Superior temporal gyrus (tissue), 1 donor: Measurements from ENCODE around the gene OMP.
"Not testable (repeated sequence)": the region's sequence is repeated elsewhere in the genome, so short reads cannot be mapped to it uniquely, and the experiment has no call there.

ENCODE experiments used
- DNase-seq: peaks from one replicate; pipeline ENCODE4 v3.0.0-alpha.2; 2016; ENCODE audit errors: extremely low spot score

OMP gene

DNA sequence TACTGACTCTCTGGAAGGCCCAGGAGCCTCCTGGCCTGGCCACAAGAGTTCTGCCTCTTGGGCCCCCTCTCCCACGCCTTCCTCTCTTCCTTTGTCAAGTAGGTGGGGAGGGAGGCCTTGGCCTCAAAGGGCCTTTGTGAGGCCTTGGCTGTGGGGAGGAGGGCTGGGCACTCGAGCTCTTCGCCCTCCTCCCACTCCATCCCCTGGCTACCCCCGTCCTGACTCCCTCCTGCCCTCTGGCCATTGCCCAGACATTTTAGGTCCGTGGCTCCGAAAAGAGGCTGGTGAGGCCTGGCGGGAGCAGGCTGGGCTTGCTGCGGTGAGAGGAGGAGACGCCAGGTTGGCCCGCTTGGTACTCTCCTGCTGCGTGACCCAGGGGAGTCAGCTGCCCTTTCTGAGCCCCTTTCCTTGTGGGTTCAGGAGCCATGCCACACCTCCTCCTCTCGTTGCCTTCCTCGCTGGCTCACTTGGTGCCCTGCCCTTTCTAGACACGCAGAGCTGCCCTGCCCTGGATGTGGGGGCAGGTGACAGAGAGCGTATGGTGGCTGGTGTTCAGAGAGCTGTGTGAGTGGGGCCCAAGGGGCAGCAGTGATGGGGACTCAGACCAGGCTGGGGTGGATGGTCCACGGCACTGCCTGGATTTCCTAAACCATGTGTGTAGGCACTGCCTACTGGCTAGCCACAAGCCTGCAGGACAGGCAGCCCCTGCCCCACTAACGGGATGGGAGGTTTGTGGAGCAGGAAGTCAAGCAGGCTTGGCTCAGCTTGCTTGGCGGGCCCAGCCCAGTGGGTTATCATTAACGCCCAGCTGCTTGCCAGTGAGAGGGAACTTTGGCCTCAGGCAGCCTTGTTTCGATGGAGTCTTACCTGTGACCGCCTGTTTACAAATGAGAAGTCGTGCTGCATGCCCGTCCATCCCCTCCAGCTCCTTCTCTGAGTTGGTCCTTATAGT lies 15.8 kb upstream of the OMP start:
- no peak for DNase-seq

DNA sequence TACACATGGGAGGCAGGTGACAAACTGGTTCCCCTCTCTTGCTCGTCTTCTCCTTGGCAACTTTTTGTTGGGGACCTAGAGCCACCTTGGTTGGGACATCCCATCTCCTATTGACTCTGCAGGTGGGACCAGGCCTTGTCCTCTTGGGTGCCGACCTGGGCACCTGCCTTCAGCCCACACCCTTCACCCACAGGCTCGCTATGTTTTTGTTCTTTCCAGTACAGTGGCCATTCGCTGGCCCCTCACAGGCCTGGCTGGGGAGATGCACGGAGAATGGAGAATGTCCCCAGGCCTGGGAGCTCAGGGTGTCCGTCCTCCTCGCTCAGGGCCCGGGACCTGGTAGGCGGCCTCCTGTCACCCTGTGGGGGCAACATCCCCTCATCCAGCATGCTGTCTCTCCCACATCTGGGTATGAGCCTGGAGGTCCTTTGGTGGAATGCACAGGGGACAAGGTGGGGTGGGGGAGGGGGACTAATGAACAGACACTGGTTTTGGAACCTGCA lies 14.9 kb upstream of the OMP start:
- DNase-seq = no peak

DNA sequence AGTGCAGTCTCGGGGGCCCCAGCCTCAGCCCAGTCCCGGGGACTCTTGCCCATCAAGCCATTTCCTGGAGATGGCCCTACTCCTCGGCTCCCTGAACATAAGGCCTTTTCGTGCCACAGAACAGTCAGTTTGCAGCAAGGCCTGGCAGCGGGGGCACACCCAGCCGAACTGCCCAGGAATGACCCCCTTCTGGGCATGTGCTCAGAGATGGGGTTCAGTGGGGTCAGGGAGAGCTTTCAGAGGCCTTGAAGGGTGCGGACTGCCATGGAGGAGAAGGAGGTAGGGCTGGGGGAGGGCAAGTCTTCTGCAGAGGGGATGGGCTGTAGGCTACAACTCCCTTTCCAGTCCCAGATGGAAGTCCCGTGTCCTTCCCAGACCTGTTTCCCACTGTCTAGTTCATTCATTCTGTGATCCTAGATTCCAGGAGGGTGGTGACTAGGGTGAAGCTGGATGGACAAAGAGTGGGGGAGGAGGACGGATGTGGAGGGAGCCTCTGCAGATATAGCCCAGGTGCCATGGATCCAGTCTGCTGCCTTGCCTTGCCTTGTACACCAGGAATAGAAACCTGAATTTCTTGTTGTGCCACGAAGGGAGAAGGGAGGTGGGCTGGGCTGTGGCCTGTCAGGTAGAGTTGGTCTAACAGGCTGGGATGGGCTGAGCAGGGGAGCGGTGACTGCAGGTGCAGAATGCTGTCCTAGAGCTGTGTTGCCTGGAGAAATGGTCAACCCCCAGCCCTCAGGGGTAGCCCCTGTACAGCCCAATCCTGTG lies 14.2 kb upstream of the OMP start:
- no peak for DNase-seq

DNA sequence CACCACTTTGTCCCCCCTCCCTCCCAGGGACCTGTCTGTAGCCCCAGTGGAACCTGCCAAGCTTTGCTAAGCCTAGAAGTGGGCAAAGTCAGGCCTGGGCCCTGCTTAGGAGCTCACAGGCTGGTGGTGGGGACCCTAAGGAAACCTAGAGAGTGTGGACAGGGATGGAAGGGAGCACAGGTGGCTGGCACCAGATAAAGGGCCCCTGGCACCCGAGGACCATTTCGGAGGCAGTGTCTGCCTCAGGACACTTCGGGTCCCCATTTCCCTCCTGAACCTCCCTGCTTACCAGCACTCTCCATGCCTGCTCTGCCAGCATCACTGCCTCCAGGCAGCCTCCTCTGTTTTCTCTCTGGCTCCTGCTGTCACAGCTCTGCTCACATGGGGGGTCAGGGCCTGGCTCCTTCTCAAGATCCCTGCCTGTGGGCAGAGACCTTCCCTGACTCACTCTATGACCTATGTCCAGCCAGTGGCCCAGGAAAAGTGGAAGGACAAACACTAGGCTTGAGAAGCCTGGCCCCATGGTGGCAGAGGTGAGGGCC lies 13.6 kb upstream of the OMP start:
- DNase-seq = no peak

DNA sequence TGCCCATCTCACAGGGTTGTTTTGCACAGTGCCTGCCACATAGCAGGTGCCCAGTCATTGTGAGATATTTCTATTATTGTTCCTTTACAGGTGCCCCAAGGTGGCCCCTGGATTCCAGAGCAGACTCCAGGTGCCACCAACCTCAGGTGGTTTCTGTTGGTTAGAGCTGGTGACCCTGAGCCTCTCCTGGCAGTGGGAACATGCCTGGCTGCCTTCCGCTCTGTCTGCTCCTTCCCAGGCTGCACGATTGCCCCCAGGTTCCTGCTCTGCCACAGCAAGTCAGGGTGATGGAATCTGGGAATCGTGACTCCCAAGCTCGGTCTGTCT lies 12.6 kb upstream of the OMP start:
- DNase-seq = no peak

DNA sequence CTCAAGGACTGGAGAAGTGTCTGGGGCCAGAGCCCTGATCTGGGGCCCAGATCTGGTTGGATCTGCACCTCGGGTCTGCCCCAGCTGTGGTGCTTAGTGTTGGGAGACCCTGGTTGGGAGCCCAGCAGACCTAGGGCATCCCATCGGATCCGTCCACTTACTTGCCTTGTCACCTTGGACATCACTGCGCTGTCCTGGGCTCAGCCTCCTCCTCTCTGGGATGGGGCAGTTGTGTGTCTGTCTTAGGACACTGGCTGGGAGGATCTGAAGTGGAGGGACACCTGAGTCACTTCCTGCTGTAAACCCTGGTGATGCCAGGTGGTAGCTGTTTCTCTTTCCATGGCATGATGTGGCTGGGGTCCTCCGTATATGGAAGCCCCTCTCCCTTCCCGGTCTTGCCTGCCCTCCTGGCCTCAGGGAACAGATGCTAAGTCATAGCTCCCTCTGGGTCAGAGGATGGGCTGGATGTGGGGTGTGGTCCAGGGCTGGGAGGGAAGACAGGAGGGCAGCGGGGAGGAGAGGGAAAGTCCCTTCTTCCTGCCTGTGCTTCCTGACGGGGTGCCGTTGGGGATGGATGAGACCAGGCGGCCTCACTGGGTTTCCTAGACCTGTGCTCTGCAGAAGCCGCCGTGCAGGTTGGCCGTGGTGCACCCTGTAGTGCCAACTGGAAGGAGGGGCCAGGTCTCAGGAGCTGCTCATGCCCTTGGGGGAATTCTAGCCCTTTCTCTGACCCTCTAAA lies 12.1 kb upstream of the OMP start:
- DNase-seq = no peak

DNA sequence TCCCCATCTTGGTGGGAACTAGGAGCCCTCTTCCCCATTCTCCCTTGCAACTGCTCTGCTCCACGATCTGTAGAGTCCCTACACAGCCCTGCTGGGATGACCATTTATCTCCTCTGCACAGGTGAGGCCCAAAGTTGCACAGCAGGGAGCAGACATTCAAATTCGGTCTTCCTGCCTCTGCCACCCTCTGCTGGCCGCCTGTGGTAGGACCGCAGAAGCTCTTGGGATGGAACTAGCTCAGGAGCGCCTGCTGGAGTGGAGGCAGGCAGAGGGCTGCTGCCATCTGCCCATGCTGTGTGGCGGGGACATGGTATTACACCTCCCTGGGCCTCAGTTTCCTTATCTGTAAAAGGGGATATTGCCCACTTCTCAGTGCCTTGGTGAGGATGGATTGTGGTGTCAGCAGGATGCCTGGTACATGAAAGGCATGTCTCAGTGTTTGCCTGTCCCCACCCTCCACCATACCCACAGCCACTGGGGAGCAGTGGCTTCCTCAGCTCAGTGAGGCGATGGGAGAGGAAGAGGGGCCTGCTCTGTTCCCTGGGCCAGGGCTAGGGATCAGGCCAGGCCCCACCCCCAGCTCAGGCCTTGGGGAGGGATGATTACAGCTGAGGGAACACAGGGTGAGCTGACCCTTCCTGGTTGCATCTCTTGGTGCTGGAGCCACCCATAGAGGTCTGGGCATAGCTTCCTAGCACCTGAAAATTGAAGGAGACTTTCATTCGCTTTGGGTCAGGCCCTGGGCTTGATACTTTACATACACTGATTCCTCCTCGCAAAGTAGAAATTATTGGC lies 11.3 kb upstream of the OMP start:
- peak; percentile 82 for DNase-seq

DNA sequence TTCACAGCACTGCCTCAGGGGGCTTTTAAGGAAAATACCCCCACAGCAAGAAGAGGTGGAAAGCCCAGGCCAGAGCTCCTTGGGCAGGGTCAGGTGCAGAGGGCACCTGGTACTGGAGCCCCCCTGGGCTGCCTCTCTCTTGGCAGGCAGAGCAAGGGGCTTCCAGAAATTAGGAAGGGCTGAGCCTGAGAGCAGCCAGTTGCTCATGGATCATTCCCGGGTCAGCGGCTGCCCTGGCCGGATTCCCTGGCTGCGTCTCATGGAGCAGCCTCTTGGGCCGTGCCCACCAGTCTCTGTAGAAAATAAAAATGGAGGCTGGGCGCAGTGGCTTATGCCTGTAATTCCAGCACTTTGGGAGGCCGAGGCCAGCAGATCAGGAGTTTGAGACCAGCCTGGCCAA lies 10.3 kb upstream of the OMP start:
- DNase-seq = no peak

DNA sequence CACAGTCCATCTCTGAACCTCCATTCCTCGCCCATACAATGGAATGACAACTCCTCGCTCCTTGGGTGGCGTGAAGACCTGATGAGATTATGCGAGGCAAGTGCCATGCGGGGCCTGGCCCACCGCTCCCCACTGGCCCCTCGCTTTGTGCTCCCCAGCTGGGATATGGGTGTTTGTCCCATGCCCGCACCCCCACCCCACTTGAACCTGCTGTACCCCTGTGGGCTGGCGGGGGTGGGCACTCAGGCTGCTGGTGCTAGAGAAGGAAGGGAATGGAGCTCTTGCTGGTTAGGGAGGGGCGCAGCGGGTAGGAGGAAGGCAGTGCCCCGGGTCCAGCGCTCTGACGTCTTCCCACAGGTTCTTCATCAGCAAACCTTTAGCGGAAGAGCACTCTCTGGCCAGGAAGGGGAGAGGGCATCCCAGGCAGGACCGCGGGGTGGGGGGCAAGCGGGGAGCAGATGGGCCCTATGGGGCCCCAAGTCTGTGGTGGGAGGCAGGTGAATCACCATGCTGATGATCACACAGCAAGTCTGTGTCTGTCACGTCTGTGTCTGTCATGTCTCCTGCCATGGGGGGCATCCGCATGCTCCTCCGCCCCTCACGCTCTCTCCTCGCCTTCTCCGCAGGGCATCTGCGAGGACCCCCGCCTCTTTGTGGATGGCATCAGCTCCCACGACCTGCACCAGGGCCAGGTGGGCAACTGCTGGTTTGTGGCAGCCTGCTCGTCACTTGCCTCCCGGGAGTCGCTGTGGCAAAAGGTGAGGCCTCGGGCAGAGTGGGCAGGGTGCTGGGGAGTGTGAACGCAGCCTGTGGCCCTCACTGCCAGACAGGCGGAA lies 9.4 kb upstream of the OMP start:
- DNase-seq = no peak

DNA sequence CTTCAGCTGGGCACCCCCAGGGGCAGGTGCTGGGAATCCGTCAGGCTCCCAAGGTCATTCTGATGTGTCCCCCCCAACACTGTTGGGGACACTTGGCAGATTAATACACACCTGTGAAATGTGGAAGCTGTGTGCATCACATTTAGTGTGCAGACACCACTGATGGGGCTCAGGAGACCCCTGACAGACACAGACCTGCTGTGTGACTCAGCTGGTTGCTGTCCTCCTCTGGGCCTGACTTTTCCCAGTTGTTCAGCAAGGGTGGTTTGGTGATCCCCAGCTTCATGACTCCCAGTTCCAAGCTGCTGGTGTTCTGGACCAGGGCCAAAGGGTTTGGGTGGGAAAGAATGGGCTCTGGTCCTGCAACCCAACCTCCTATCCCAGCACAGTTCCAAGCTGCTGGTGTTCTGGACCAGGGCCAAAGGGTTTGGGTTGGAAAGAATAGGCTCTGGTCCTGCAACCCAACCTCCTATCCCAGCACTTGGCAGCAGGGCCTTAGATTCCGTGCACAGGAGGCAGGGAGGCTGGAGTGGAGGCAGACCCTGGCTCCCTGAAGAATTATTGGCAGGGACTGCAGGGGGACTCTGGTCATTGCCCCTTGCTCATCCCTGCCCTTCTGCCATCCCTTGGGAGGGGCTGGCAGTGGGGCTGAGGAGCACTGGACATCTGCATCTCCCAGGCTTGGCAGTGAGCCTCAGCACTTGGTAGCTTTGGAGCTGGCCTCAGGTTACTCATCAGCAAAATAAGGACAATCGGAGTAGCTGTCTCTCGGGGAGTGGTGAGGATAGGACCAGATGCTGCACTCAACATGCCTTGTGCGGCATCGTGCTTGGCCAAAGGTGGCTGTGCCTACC lies 8.4 kb upstream of the OMP start:
- DNase-seq = no peak

DNA sequence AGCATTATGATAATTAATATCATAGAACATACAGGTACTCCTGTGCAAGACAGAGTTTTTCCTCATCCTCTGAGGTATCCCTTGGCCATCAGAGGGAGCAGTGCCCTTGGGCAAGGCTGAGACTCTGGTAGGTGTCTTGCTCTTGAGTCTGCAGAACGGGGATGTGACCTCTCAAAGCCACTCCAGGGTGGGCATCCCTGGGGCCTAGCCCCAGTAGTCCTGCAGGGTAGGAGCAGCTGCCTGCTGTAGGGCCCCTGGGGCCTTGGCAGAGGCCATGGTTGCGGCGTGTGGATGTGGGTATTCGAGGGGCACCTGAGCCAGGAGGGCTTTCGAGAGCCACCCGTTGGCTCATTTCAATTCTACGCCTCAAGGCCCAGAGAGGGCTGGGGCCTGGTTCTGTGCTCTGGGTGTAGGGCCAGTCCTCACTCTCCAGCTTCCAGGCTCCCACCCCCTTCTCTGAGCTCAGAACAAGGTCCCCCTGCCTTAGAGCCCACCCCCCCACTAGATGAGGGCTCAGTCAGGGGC lies 7.7 kb upstream of the OMP start:
- no peak for DNase-seq

DNA sequence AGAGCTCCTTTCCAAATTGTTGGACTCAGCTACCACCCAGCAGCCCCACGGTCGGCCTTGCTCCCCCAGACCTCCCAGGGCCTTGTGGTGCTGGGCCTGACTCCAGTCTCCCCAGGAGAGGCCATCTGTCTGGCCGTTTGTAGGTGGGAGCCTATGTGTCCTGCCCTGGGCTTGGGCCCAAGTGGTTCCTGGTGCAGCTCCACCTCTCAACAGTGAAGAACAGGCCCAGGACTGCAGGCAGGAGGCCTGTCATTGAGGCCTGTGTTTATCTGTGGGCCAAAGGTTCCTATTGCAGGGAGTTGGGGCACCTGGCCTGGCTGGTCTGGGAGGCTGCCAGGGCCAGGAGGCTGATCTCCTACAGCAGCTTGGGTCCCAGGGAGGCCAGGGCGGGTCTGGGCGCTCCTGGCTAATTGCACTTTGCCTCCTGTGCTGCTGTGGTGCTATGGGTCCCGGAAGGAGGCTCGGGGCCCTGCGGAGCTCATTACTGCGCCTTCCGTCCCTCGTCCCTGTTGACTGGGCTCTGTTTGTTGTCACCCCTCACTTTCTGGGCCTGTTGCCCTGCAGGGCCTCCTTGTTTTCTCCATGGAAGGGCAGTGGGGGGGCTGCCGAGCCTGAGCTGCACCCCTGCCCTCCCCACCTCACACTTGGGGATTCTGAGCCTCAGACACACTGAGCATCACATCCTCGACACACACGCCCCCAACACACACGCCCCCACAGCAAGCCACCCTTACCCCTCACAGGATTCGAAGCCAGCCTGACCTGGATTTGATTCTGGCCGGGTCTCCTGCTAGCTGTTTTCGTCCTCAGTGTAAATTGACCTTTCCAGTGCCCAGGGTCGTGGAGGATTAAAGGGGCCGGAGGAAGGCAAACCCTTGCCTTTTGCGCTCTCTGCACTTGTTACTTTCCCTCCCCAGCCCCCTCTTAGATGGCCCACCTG lies 6.8 kb upstream of the OMP start:
- no peak for DNase-seq

DNA sequence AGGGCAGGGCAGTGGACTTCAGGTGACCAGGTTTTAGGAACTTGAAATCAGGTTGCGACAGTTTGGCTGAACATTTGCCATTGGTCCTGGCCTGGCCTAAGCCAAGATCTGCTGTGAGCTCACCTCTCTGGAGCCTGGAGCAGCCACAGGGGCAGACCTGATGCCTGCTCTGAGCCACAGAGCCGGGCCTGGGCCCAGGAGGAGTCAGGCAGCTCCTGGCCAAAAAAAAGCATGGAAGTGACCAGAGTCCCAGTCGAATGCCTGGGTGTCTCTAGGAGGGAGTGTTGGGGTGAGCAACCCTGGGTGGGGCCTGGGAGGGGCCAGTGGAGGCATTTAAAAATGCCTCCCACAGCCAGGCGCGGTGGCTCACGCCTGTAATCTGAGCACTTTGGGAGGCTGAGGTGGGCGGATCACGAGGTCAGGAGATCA lies 6.0 kb upstream of the OMP start:
- no peak for DNase-seq

DNA sequence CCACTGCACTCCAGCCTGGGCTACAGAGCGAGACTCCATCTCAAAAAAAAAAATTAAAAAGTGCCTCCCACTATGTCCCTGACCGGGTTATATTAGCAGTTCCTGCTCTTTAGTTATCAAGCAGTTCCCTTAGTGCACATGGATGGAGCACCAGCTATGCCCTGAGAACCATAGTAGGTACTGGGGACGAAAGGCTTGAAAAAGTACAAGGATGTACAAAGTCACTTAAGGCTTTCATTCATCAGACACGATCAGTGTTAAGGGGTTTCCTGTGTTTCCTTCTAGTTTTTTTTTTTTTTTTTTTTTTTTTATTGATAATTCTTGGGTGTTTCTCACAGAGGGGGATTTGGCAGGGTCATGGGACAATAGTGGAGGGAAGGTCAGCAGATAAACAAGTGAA lies 5.5 kb upstream of the OMP start:
- not testable (repeated sequence) for DNase-seq

DNA sequence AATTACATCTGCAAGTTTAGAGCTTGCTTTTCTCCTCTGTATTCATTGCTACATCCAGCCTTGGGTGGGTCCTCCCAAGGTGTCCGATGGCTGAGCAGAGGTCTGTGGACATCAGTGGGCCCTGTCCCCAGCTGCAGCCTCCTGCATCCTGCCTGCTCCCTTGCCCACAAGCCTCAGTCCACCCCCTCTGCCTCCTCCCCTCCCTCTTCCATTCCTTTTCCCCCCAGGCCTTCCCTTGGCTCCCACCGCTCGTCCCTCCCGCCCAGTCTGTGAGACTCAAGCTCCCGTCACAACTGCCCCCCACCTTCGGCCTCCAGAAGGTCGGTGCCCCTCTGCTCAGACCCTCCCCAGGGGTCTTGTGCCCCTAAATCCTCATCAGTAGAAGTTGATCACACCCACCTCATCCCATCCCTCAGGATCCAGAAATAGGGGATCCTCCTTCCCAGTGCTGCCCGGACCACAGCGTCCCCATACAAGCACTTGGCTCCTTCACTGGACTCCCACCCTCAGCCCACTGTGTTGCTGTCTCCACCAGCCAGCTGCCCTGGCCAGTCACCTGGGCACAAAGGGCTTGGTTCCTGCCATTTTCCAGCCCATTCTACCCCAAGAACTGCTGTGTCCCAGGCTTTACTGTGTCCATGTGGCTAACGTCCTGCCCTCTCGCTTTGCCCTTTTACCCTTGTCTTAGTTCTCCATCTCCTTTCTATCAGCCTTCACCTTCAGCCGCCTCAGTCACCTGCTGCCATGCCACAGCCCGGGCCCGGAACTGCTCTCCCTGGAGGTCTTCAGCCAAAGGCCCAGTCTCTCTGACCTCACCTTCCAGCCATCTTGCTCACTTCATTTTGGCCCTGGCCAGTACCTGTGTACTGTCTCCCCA lies 2.2 kb upstream of the OMP start:
- DNase-seq = no peak

DNA sequence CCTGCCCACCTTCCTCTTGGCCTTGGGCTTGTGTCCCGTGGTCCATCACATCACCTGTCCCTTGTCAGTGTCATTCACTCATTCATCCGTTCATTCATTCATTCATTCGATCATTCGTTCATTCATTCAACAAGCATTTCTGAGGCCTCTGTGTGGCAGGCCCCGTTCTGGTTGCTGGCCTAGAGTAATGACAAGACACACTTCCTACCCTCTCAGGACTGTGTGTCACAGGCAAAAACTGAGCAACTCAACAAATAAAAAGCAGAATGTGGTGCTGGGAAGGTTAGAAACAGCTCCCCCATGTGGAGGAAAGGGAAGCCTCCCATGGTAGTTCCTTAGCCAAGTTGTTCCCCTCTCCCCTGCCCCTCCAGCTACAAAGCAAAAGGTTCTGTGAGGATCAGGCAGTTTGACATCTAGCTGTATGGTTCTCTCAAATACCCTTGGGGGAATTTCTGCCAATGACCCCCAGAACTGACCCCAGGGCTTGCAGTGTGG lies 1.6 kb upstream of the OMP start:
- DNase-seq = no peak

DNA sequence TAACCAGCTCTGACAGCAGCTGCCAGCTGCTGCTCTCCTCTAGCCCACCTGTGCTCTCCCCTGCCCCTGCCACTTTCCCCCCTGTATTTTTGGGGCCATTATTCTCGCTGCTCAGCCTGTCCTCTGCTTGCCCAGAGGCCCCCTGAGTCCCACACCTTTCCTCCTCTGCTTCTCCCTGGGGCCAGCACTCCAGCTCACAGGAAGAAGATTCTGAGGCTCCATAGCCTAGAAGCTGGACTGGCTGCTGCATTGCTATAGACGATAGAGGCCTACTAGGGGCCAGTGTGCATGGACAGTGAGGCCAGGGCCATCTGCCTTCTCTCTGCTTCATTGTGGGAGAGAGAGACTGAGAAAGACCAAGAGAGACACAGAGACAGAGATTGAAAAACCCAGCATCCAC lies 679 bp downstream of the OMP start:
- DNase-seq = no peak
